ENCODE measurements around the gene ZNF326.

ZNF326 gene

GRCh38 chr1:89966656-89967055, 28.3 kb upstream of the ZNF326 start:
- no peak for DNase-seq (ENCODE audit: low read depth)
- H3K4me3 ChIP-seq (ENCODE audit: control insufficient read depth, low read depth, low read length): no peak overlapping the region
- TF ChIP-seq CTCF (conservative IDR thresholded peaks at IDR 0.05; ENCODE audit: control insufficient read depth, insufficient read depth, low read depth, low read length): no peak

GRCh38 chr1:89971600-89971999, 23.3 kb upstream of the ZNF326 start:
- no peak for TF ChIP-seq CTCF (conservative IDR thresholded peaks at IDR 0.05; ENCODE audit: control insufficient read depth, insufficient read depth, low read depth, low read length)
- no peak overlapping the region for H3K4me3 ChIP-seq (ENCODE audit: control insufficient read depth, low read depth, low read length)
- no peak for DNase-seq (ENCODE audit: low read depth)

- no peak for TF ChIP-seq CTCF (conservative IDR thresholded peaks at IDR 0.05; ENCODE audit: control insufficient read depth, insufficient read depth, low read depth, low read length)
- DNase-seq (ENCODE audit: low read depth): no peak
- H3K4me3 ChIP-seq (ENCODE audit: control insufficient read depth, low read depth, low read length): no peak overlapping the region
Measured at GRCh38 chr1:89972024-89972423, 22.9 kb upstream of the ZNF326 start.

GRCh38 chr1:89973471-89974127, 21.3 kb upstream of the ZNF326 start:
- H3K4me3 ChIP-seq (ENCODE audit: control insufficient read depth, low read depth, low read length): no peak overlapping the region
- DNase-seq (ENCODE audit: low read depth): no peak
- no peak for TF ChIP-seq CTCF (conservative IDR thresholded peaks at IDR 0.05; ENCODE audit: control insufficient read depth, insufficient read depth, low read depth, low read length)

GRCh38 chr1:89974256-89974655, 20.7 kb upstream of the ZNF326 start:
- no peak for DNase-seq (ENCODE audit: low read depth)
- TF ChIP-seq CTCF (conservative IDR thresholded peaks at IDR 0.05; ENCODE audit: control insufficient read depth, insufficient read depth, low read depth, low read length): no peak
- H3K4me3 ChIP-seq (ENCODE audit: control insufficient read depth, low read depth, low read length): no peak overlapping the region

GRCh38 chr1:89974696-89975470, 20.0 kb upstream of the ZNF326 start:
- H3K4me3 ChIP-seq (ENCODE audit: control insufficient read depth, low read depth, low read length): no peak overlapping the region
- peak; percentile 57 for DNase-seq (ENCODE audit: low read depth)
- TF ChIP-seq CTCF (conservative IDR thresholded peaks at IDR 0.05; ENCODE audit: control insufficient read depth, insufficient read depth, low read depth, low read length): no peak
